GM12864 (cell line): Measurements from ENCODE around the gene AKAP4.

Source experiments
- DNase-seq: peaks from one replicate; pipeline ENCODE4 v3.0.0-alpha.2; 2011; ENCODE audit warnings: low read depth
- H3K4me3 ChIP-seq: 2 replicates; pipeline ENCODE4 v1.5.1; 2011; ENCODE audit warnings: mild to moderate bottlenecking, low read depth, low read length, control low read depth
- TF ChIP-seq, protein P1 (sequence below): IDR thresholded peaks from 2 replicates; pipeline ENCODE4 v1.5.1; 2011; ENCODE audit warnings: low read depth, mild to moderate bottlenecking, moderate library complexity, low read length, control low read depth, inconsistent platforms; ENCODE audit errors: missing control alignments

Gene AKAP4

DNA sequence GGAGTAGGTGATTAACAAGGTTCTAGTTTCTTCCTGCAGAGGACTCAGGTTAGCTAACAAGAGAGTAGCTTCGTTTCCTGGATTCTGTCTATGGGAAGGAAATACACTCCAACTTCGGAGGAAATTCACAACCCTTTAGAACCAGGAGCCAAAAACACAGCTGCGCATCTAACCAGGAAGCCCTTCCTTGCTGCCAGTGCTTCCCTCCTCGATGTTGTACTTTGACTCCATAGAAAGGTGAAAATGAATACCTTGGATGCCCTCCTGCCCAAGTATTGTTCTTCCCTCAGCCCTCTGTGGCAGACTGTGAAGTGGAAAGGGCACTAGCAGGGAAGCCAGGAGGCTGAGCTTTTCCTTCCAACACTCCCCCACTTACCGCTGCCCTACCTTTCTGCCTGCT, 35.1 kb downstream of the AKAP4 start:
- DNase-seq = no peak
- TF ChIP-seq, protein P1, sequence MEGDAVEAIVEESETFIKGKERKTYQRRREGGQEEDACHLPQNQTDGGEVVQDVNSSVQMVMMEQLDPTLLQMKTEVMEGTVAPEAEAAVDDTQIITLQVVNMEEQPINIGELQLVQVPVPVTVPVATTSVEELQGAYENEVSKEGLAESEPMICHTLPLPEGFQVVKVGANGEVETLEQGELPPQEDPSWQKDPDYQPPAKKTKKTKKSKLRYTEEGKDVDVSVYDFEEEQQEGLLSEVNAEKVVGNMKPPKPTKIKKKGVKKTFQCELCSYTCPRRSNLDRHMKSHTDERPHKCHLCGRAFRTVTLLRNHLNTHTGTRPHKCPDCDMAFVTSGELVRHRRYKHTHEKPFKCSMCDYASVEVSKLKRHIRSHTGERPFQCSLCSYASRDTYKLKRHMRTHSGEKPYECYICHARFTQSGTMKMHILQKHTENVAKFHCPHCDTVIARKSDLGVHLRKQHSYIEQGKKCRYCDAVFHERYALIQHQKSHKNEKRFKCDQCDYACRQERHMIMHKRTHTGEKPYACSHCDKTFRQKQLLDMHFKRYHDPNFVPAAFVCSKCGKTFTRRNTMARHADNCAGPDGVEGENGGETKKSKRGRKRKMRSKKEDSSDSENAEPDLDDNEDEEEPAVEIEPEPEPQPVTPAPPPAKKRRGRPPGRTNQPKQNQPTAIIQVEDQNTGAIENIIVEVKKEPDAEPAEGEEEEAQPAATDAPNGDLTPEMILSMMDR = no peak
- no peak overlapping the region for H3K4me3 ChIP-seq

DNA sequence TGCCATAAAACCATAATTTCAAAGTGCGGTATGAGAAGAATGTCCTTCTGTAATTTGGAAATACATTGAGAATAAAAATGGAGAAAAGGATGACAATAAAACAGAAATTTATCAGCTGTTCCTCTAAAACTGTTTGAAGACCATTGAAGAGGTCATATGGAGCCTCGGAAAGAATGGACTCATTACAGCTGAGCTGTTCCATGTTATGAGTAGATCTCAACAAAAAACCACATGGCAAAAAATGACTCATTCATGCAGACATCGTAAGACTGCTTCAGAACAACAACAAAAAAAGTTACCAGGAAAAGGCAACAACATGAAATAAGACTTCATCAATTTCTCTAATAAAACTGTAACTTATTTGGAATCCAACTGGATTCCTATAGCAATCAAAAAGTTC, 39.7 kb downstream of the AKAP4 start:
- TF ChIP-seq, protein P1 = no peak
- H3K4me3 ChIP-seq = no peak overlapping the region
- DNase-seq = no peak

GRCh38 chrX:50158593-50158992, 42.2 kb downstream of the AKAP4 start:
- no peak for DNase-seq
- H3K4me3 ChIP-seq = no peak overlapping the region
- TF ChIP-seq, protein P1 = no peak

DNA sequence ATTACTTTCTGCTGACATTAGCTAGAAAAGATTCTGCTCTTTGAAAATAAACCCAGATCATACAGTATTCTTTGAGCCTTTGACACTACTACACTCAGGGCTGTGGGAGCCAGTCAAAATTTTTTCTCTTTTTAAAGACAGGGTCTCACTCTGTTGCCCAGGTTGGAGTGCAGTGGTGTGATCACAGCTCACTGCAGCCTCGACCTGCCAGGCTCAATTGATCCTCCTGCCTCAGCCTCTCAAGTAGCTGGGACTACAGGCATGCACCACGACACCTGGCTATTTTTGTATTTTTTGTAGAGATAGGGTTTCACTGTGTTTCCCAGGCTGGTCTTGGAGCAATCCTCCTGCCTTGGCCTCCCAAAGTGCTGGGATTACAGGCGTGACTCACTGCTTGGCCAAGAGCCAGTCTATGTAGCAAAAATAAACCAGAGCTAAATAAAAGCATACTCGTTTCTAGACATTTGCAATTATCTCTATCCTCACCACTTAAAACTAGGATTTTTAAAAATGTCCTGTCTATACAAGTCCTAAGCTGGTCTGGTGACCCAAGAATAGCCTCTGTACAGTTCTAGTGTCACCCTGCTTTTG, 43.2 kb downstream of the AKAP4 start:
- DNase-seq = no peak
- H3K4me3 ChIP-seq = no peak overlapping the region
- TF ChIP-seq, protein P1 = no peak

GRCh38 chrX:50154429-50154828, 46.4 kb downstream of the AKAP4 start:
- H3K4me3 ChIP-seq = no peak overlapping the region
- DNase-seq = no peak
- TF ChIP-seq, protein P1 = no peak

- DNase-seq = no peak
- TF ChIP-seq, protein P1 = no peak
- no peak overlapping the region for H3K4me3 ChIP-seq
Observed at GRCh38 chrX:50152456-50152855, 48.4 kb downstream of the AKAP4 start.

DNA sequence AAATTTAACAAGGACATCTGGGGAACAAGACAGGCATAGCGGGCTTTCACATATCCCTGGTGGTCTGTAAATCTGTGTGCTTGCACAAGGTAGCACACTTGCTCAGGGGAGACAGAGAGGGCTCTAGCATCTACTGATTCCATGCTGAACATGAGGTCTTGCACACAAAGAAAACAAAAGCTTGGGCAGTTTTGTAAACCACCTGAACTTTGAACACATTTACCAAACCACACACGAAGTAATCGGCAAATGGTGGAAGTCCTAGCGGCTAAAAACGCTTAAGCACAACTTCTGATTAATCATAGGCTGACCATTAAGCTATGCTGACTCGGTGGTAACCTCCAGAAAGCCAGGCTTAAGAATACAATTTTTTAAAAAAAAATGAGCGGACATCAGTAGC, 52.8 kb downstream of the AKAP4 start:
- no peak overlapping the region for H3K4me3 ChIP-seq
- TF ChIP-seq, protein P1 = no peak
- no peak for DNase-seq
